MCF 10A (cell line): ENCODE data around the gene SNAP91. TPM values are rescaled to one million over a fixed set of nuclear protein-coding genes. Genes with fewer than 3 reads are reported as not detected.

Experiments used
- BruUV-seq: library from RNA; stranded (reverse); fragments of 400-500 nt; replicated peaks from 2 replicates; lab custom pipeline; 2021; lab: Mats Ljungman, UMichigan
- CTCF ChIA-PET: fragments of 300-600 bp; sonication (Branson Sonifier 250); formaldehyde crosslinking; extraction: SDS; loops from one replicate; lab custom pipeline; 2021; ENCODE audit warnings: antibody characterized with exemption, inconsistent platforms; lab: Yijun Ruan, JAX
- POLR2A ChIA-PET: fragments of 300-600, 350-650 bp; sonication (Branson Sonifier 250); formaldehyde crosslinking; extraction: SDS; loops from one replicate; lab custom pipeline; 2020; ENCODE audit warnings: antibody characterized with exemption, inconsistent platforms; lab: Yijun Ruan, JAX
- DNase-seq: peaks from one replicate; pipeline ENCODE4 v3.0.0-alpha.2; 2018; ENCODE audit not compliant: unreplicated experiment
- H3K27ac Mint-ChIP-seq: one replicate; pipeline ENCODE4 v1.8.0; 2022; ENCODE audit warnings: mild to moderate bottlenecking, low read depth, mixed read lengths; ENCODE audit not compliant: unreplicated experiment
- H3K27me3 Mint-ChIP-seq: one replicate; pipeline ENCODE4 v1.8.0; 2022; ENCODE audit warnings: mixed read lengths; ENCODE audit not compliant: insufficient read depth, unreplicated experiment
- H3K36me3 Mint-ChIP-seq: one replicate; pipeline ENCODE4 v1.8.0; 2022; ENCODE audit warnings: mild to moderate bottlenecking, moderate library complexity, mixed read lengths; ENCODE audit not compliant: insufficient read depth, unreplicated experiment
- H3K4me1 Mint-ChIP-seq: one replicate; pipeline ENCODE4 v1.8.0; 2022; ENCODE audit warnings: mixed read lengths; ENCODE audit not compliant: insufficient read depth, unreplicated experiment
- H3K4me3 Mint-ChIP-seq: one replicate; pipeline ENCODE4 v1.8.0; 2022; ENCODE audit warnings: mild to moderate bottlenecking, moderate library complexity, mixed read lengths; ENCODE audit not compliant: unreplicated experiment
- H3K9me3 Mint-ChIP-seq: one replicate; pipeline ENCODE4 v1.8.0; 2022; ENCODE audit warnings: mixed read lengths; ENCODE audit not compliant: unreplicated experiment
- intact Hi-C: fragments of 100-400 bp; cut with micrococcal nuclease; formaldehyde crosslinking; loops from 2 replicates; pipeline ENCODE4 v1.14.1; 2022
- total RNA-seq: library from RNA; stranded (reverse); gene quantifications from 2 replicates; pipeline ENCODE4 v1.2.3, GENCODE V29; 2022
- TF ChIP-seq, protein P1 (sequence below): fragments of 200-600 bp; IDR thresholded peaks from one replicate; pipeline ENCODE4 v1.8.0; 2022; ENCODE audit warnings: antibody characterized with exemption, mild to moderate bottlenecking; ENCODE audit not compliant: unreplicated experiment

SNAP91 gene
- total RNA-seq, 1 experiment from 2014 or later, result not detected

DNA sequence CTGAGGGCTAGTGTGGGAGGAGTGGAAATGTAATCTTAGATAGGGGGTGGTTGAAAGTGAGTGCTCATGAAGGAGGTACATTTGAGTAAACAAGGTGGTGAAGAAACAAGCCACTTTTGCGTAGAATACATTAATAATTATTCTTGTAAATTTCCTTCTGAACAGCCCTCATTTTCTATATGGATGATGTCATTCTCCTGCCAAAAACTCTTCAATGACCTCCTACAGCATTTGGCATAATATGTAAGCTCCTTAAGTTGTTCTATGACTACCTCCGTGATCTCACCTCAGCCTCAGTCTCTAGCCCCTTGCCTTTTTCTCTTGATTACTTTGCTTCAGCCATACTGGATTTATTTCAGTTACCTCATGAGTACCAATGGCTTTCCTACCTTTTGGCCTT, 14.0 kb upstream of the SNAP91 start:
- Mint-ChIP-seq H3K36me3 (no peaks in the 10 kb centered on the region), H3K4me1 (no peaks in the 10 kb centered on the region), H3K27me3 (peaks cover 37% of the 10 kb centered on the region), H3K9me3 (no peaks in the 10 kb centered on the region), H3K27ac (no peak overlapping the region), H3K4me3 (no peak overlapping the region)
- ChIA-PET CTCF (no interaction called here), POLR2A (no interaction called here)
- no TSS peak for BruUV-seq
- TF ChIP-seq, protein P1, sequence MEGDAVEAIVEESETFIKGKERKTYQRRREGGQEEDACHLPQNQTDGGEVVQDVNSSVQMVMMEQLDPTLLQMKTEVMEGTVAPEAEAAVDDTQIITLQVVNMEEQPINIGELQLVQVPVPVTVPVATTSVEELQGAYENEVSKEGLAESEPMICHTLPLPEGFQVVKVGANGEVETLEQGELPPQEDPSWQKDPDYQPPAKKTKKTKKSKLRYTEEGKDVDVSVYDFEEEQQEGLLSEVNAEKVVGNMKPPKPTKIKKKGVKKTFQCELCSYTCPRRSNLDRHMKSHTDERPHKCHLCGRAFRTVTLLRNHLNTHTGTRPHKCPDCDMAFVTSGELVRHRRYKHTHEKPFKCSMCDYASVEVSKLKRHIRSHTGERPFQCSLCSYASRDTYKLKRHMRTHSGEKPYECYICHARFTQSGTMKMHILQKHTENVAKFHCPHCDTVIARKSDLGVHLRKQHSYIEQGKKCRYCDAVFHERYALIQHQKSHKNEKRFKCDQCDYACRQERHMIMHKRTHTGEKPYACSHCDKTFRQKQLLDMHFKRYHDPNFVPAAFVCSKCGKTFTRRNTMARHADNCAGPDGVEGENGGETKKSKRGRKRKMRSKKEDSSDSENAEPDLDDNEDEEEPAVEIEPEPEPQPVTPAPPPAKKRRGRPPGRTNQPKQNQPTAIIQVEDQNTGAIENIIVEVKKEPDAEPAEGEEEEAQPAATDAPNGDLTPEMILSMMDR, result no peak
- DNase-seq, result no peak
- intact Hi-C loops, result no loop called here

DNA sequence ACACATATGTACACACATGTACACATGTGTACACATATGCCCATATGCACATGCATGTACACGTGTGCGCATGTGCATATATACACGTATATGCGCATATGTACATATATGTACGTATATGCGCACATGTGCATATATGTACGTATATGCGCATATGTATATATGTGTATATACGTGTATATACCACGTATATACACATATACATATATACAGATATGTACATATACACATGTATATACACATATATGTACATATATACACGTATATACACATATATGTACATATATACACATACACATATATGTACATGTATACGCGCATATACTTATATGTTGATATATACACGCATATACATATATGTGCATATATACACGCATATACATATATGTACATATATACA, 8.9 kb upstream of the SNAP91 start:
- intact Hi-C loops, result no loop called here
- TF ChIP-seq, protein P1, result no peak
- BruUV-seq, result no TSS peak

DNA sequence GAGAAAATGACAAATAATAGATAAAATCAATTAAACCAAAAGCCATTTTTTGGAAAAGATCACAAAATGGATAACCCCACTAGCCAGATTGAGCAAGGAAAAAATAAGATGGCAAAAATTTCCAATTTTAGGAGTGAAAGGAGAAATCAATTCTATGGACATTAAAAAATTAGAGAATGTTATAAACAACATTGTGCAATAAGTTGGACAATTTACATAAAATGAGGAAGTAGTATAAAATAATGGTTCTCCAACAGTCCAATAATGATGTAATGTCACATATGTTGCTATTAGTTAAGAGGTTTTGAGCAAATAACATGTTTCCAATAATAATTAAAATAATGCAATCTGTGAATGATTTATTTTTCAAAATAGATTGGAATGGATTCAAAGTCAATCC, 3.1 kb upstream of the SNAP91 start:
- Mint-ChIP-seq H3K27ac (no peak overlapping the region), H3K4me1 (no peaks in the 10 kb centered on the region), H3K4me3 (no peak overlapping the region), H3K27me3 (peaks cover 28% of the 10 kb centered on the region), H3K9me3 (peaks cover 15% of the 10 kb centered on the region), H3K36me3 (no peaks in the 10 kb centered on the region)
- intact Hi-C loops, result no loop called here
- DNase-seq, result no peak
- TF ChIP-seq, protein P1, result no peak
- POLR2A ChIA-PET, result no interaction called here
- no TSS peak for BruUV-seq
- CTCF ChIA-PET, result no interaction called here

More for the DNA sequence above, 8.9 kb upstream of the SNAP91 start:
- H3K9me3 Mint-ChIP-seq, result no peaks in the 10 kb centered on the region
- H3K27me3 Mint-ChIP-seq, result peaks cover 22% of the 10 kb centered on the region
- no peak for DNase-seq
- ChIA-PET CTCF (no interaction called here), POLR2A (no interaction called here)
- H3K4me3 Mint-ChIP-seq, result no peak overlapping the region
- no peaks in the 10 kb centered on the region for H3K36me3 Mint-ChIP-seq
- H3K27ac Mint-ChIP-seq, result no peak overlapping the region
- no peaks in the 10 kb centered on the region for H3K4me1 Mint-ChIP-seq

DNA sequence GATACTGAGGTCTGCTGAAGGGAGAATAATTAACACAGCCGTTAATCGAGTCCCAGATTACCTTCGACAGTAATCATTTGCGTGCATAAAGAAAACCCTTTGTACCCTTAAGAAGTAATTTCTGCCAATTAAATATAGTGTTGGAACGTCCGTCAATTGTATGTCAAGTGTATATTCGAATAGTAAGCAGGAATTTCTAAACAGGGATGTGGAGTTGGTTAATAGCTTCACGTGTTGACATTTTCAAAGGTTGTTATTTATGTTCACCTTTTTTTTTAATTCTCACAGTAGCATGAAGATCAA, 798 bp upstream of the SNAP91 start:
- no TSS peak for BruUV-seq
- intact Hi-C loops, result no loop called here
- CTCF ChIA-PET, result interaction anchor here (0.6 to 1.5 kb wide), 4 partner anchors 58 to 385 kb away, joined by 3 to 4 read pairs (median 4); no protein-coding TSS in a partner anchor
- peaks cover 15% of the 10 kb centered on the region for H3K9me3 Mint-ChIP-seq
- no peaks in the 10 kb centered on the region for H3K36me3 Mint-ChIP-seq
- POLR2A ChIA-PET, result interaction anchor here (0.9 kb wide), 1 partner anchor 16 kb away, joined by 6 read pairs; no protein-coding TSS in a partner anchor
- peaks cover 44% of the 10 kb centered on the region for H3K27me3 Mint-ChIP-seq
- no peak overlapping the region for H3K27ac Mint-ChIP-seq
- H3K4me1 Mint-ChIP-seq, result no peaks in the 10 kb centered on the region
- peak overlapping the region; percentile 68 for H3K4me3 Mint-ChIP-seq
- TF ChIP-seq, protein P1, result no peak
- DNase-seq, result no peak
